Kidney capillary endothelial cell (primary cell): Measurements from ENCODE around the gene TRAPPC6A.

Experiments used
- DNase-seq: peaks from one replicate; pipeline ENCODE4 v3.0.0-alpha.2; 2018; ENCODE audit warnings: low spot score

Gene TRAPPC6A

GRCh38 chr19:45186509-45187334 lies 8.7 kb upstream of the TRAPPC6A start:
- DNase-seq = no peak

DNA sequence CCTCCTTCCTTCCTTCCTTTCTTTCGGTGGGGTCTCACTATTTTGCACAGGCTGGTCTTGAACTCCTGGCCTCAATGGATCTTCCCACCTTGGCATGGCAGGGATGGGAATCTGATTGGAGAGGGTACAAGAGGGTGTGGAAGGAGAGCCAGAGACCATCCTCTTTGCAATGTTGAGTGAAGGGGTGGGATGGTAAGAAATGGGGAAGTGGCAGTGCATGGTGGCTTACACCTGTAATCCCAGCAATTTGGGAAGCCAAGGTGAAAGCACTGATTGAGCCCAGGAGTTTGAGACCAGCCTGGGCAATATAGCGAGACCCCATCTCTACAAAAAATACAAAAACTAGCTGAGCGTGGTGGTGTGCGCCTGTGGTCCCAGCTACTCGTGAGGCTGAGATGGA lies 6.1 kb upstream of the TRAPPC6A start:
- DNase-seq = no peak

- DNase-seq = no peak
Observed at GRCh38 chr19:45182758-45183157, 4.7 kb upstream of the TRAPPC6A start.

- DNase-seq = no peak
Observed at GRCh38 chr19:45180936-45181335, 2.9 kb upstream of the TRAPPC6A start.

DNA sequence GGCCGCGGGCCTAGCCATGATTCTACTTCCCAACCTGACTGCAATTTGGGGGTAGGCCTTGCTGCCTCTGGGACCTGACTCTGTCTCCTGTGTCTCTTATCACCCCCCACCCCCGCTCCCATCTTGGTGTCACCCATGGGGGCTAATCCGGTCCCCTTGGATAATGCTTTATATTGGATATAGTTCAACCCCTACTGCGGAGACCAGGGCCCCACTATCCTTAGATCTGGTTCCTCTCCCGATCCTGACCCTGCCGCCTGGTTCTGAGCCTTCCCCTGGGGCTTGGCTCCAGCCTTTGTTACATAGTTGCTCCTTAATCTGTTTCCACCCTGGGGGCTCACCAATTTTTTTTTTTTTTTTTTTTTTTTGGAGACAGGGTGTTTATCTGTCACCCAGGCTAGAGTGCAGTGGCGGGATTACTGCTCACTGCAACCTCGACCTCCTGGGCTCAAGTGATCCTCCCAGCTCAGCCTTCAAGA lies 1.9 kb upstream of the TRAPPC6A start:
- DNase-seq = no peak

DNA sequence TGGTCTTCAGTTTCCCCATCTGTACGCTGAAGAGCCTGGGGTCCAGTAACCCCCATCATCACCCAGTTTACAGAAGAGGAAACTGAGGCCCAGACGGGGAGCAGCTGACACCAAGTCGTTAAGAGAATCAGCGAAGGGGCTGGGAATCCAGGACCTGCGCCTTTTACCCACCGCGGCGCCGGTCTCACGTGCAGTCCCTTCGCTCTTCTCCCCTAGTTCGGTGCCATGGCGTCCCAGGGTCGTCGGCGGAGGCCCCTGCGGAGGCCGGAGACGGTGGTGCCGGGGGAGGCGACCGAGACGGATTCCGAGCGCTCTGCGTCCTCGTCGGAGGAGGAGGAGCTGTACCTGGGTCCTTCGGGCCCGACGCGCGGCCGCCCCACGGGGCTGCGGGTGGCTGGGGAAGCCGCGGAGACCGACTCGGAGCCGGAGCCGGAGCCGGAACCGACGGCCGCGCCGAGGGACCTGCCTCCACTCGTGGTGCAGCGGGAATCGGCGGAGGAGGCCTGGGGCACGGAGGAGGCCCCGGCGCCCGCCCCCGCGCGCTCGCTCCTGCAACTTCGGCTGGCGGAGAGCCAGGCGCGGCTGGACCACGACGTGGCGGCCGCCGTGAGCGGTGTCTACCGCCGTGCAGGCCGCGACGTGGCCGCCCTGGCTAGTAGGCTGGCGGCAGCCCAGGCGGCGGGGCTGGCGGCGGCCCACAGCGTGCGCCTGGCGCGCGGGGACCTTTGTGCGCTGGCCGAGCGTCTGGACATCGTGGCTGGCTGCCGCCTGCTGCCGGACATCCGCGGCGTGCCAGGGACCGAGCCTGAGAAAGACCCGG lies 1.2 kb upstream of the TRAPPC6A start:
- peak; percentile 44 for DNase-seq

DNA sequence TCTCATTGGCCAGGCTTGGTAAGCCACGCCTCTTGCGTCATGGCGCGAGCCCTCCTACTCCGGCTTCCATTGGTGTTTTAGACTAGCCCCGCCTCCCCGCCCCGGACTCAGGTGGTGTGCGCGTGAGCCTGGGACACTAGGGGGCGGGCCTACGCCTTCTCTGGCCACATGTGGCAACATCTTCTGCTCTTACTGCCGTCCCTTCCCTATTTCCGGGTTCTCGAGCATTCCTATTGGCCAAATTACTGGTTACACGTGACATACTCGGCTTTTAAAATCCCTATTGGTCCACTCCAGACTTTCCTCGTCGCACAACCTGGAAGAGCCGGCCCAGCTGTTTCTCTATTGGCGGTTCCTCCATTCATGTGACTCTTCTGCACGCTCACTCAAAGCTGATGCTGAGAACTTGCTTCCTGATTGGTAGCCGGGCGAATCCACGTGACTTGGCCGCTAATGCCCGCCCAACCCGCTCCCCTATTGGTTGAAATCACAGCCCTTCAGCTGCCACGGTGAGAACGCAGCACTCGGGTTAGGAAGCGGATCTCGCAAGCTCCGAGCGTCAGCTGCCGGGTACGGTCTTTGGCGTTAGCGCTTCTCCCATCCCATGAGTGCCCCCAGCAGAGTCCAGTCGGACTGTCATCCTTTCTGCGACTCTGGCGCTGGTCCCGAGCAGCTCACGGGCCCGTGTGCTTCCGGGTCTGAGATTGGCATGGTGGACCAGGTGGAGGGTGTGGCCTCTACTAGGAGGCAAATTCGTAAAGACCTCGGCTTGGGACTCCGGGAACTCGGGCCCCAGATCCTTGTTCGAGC lies 430 bp upstream of the TRAPPC6A start, which contains the start of gene BLOC1S3:
Gene BLOC1S3 (plus strand): TSS at position 523 of the 810 bp plus-strand sequence. CDS start 513 bp downstream, outside the sequence.
- DNase-seq = peak; percentile 100

DNA sequence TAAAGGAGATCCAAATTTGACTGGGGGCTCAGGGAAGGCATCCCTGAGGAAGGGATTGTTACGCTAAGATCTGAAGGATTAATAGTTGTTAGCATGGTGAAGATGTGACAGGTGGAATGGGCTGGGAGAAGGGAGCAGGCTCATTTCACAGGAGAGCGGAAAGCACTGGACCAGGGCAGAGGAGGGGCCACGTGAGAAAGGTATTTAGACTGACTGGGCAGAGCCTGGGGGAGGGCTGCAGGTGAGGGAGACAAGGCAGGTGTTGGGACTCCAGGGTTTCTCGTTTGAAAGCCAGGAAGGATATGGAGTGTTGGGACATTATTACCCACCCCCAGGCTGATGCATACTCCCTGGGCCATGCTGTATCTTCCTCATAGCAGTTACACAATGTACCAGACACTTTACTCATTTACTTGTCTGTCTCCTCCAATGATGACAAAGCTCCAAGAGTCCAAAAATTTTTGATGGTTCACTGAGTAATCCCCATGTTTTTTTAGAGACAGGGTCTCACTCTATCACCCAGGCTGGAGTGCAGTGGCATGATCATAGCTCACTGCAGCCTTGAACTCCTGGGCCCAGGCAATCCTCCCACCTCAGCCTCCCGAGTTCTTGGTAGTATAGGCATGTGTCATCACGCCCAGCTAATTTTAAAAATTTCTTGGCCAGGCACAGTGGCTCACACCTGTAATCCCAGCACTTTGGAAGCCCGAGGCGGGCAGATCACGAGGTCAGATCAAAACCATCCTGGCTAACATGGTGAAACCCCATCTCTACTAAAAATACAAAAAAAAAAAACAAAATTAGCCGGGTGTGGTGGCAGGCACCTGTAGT lies 2.3 kb downstream of the TRAPPC6A start:
- DNase-seq = no peak

- DNase-seq = no peak
Observed at GRCh38 chr19:45173816-45174215, 4.2 kb downstream of the TRAPPC6A start.

DNA sequence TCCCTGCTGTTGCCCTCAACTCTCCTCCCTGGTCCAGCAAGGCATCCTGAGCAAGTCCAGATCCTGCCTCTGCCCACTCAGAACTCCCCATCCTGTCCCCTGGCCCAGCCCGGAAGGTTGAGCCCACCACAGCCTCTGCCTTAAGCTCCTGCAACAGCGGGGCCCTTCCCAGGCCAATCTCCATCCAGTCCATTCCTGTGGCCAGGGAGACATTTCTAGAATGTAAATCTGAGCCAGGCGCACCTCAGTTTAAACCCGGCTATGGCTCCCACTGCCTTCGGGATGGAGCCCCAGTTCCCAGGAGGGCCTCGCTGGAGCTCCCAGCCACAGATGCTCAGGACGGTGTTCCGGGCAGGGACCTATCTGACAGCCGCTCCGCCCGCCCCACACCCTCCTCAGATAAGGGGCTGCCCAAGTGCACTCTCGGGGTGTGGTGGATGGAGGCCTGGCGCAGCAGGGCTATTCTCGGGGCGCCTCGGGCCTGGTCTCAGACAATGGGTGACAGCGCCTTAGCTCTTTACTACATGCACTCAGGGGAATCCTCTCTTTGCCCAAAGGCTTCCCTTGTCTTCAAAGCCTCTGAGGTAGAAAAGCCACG lies 5.3 kb downstream of the TRAPPC6A start:
- DNase-seq = no peak

GRCh38 chr19:45172173-45172572 lies 5.9 kb downstream of the TRAPPC6A start:
- DNase-seq = no peak

GRCh38 chr19:45171211-45171623 lies 6.8 kb downstream of the TRAPPC6A start:
- DNase-seq = peak; percentile 33

- no peak for DNase-seq
Observed at GRCh38 chr19:45170146-45171106, 7.6 kb downstream of the TRAPPC6A start.

GRCh38 chr19:45169602-45170001 lies 8.4 kb downstream of the TRAPPC6A start:
- no peak for DNase-seq

GRCh38 chr19:45168767-45169351 lies 9.2 kb downstream of the TRAPPC6A start:
- no peak for DNase-seq

DNA sequence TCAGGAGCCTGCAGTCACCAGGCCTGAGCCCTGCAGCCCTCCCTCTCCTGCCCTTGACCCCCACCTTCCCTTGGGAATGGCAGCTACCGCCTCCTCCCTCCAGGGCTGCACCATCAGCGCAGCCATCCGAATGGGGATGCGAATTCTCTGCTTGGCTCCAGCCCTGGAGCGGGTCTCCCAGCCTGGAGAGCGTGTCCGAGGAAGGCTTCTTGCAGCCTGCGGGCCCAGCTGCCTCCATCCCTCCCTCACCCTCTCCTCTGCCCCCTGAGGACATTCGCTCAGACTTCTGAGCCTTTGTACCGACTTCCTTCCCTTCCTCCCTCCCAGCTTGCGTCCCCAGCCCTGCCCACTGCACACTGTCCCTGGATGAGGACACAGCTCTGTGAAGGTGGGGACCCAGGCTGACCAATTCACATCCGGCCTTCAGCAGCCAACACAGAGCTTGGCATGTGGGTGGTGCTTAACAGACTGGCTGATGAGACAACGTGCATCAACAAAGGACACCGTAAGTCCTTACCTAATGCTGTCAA lies 11.2 kb downstream of the TRAPPC6A start:
- peak; percentile 46 for DNase-seq

DNA sequence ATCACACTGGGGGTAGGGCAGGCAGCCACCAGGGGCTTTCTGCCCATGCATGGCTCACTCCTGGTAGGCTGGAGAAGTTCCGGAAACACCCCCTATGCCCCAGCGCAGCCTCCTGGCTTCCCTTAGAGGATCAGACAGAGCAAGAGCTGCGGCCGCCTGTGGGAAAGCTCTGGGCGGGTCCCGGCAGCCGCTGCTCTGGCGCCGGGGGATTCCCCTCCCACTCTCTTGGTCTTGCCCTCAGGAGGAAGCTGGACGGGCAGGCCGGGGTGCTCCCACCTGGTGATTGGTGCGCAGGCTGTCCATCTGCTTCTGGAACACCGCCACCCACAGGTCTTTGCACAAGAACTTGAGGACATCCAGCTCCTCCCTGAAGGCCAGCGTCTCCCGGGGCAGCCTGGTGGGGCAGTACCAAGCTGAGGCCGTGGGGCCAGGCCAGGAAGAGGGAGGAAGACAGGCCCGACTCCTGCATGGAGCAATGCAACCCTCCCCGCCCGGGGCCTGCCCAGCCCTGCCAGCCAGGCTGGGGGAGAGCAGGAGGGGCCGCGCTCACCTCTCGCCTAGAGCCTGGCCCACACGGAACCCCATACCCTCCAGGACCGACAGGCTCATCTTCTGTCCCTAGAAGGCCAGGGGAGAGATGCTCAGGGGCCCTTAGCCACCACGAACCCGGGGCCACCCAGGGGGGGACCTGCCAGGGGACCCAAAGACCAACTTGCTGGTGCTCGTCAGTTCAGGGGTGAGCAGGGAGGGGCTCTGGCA lies 13.3 kb downstream of the TRAPPC6A start:
- DNase-seq = peak; percentile 57
